HFF-Myc (cell line): ENCODE results near the gene AGR3.
"Not testable (repeated sequence)": the region's sequence is repeated elsewhere in the genome, so short reads cannot be mapped to it uniquely, and the experiment has no call there.

Source experiments
- DNase-seq: peaks from one replicate; pipeline ENCODE4 v3.0.0-alpha.2; 2011; ENCODE audit warnings: low read depth; ENCODE audit errors: extremely low read depth
- H3K4me3 ChIP-seq: replicated peaks from 2 replicates; pipeline ENCODE4 v1.5.1; 2011; ENCODE audit warnings: low read depth, mild to moderate bottlenecking, control low read depth, low read length
- CTCF ChIP-seq: IDR thresholded peaks from 2 replicates; pipeline ENCODE4 v1.5.1; 2012; ENCODE audit warnings: mild to moderate bottlenecking, low read depth, low read length, control low read depth; ENCODE audit errors: missing control alignments

AGR3 gene

GRCh38 chr7:16879181-16879580 is 2.6 kb downstream of the AGR3 start:
- TF ChIP-seq CTCF = no peak
- H3K4me3 ChIP-seq = no peak overlapping the region
- no peak for DNase-seq

GRCh38 chr7:16875861-16876260 is 5.9 kb downstream of the AGR3 start:
- no peak for TF ChIP-seq CTCF
- H3K4me3 ChIP-seq = no peak overlapping the region
- DNase-seq = no peak

DNA sequence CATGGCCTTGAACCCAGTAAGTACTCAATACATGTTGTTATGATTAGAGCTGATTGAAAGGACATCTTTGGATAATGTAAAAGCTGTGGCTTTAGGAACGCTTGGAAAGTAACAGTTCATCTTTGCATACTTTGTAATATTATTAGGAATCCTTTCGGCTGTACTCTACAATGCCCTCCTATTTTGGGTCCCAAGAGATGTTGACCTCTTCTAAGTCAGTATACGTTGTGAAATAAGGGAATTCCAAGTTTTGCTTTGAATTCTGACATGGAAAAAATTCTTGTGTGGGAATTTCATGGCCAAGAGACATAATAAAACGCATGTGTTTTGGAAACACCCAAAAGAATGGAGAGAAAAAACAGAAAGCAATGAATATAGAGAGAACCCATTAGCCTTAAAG is 7.7 kb downstream of the AGR3 start:
- no peak for DNase-seq
- TF ChIP-seq CTCF = no peak
- no peak overlapping the region for H3K4me3 ChIP-seq

- TF ChIP-seq CTCF = no peak
- H3K4me3 ChIP-seq = no peak overlapping the region
- DNase-seq = no peak
Measured at GRCh38 chr7:16867328-16867727, 14.5 kb downstream of the AGR3 start.

- H3K4me3 ChIP-seq, DNase-seq: not testable (repeated sequence)
Measured at GRCh38 chr7:16853189-16853588, 28.6 kb downstream of the AGR3 start.

- DNase-seq = no peak
- H3K4me3 ChIP-seq = no peak overlapping the region
- TF ChIP-seq CTCF = no peak
Measured at GRCh38 chr7:16851829-16852228, 30.0 kb downstream of the AGR3 start.

DNA sequence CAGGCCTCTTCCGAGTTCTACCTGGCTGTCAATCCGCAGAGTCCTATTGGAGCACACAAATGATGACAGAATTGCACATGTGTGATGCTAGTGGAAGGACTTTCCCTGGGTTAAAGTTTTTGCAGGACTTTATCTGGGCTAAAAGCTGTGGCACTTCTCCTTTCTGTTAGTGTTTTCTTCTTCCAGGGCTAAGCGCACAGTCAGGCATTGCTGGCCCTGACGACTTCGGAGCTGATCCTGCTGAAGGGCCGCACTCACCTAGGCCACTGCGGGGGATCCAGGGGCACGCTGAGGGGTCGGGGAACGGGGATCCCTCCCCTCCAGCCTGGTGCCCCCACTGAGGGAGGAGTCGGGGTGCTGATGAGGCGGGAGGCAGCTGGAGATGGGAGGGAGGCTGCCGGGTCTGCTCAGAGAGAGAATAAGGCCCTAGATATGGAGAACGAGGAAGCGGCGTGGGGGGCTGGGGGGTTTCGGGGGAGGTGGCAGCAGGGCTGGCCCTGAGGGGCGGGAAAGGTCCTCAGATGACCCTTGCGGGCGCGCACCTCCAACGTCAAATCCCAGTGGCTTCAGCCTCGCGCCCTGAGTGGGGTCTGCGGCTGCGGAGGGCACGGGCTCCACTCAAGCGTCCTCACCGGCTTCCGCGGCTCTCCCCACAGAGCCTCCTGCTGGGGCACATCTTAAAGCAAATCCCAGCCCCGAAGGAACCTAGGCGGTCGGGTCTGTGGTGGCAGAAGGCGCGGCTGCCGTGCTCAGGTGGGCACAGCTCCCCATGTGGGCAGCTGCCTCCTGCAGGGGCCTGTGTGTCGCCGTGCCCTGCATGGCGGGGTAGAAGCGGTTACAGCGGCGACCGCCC is 30.9 kb downstream of the AGR3 start:
- no peak overlapping the region for H3K4me3 ChIP-seq
- TF ChIP-seq CTCF = no peak
- DNase-seq = no peak
